GM12878 (cell line): ENCODE results near the gene CAMK2D. TPM values are rescaled to one million over a fixed set of nuclear protein-coding genes. Genes with fewer than 3 reads are reported as not detected.

Experiments
- ATAC-seq: fragments of 200-7000 bp; cut with Tn5 transposase; 3 replicates; pipeline ENCODE4 v1.9.1; 2020; ENCODE audit warnings: mild to moderate bottlenecking, moderate library complexity
- BruUV-seq: library from RNA; stranded (reverse); fragments of 400-500 nt; replicated peaks from 2 replicates; lab custom pipeline; 2021; lab: Mats Ljungman, UMichigan
- CTCF ChIA-PET: fragments of 300-600 bp; sonication (Branson Sonifier 250); formaldehyde crosslinking; extraction: SDS; loops from one replicate; lab custom pipeline; 2021; ENCODE audit warnings: inconsistent platforms; lab: Yijun Ruan, JAX
- POLR2A ChIA-PET: fragments of 350-600 bp; formaldehyde crosslinking; extraction: SDS; loops from one replicate; lab custom pipeline; 2021; ENCODE audit warnings: inconsistent platforms; lab: Charles Lee
- RAD21 ChIA-PET: fragments of 300-600 bp; sonication (Branson Sonifier 250); formaldehyde crosslinking; loops from one replicate; lab custom pipeline; 2023; ENCODE audit warnings: antibody characterized with exemption; ENCODE audit not compliant: unreplicated experiment; lab: Charles Lee
- SMC1A ChIA-PET: fragments of 300-600 bp; sonication (Branson Sonifier 250); formaldehyde crosslinking; loops from one replicate; lab custom pipeline; 2023; ENCODE audit not compliant: unreplicated experiment, uncharacterized antibody; lab: Charles Lee
- DNase-seq: peaks from one replicate; pipeline ENCODE4 v3.0.0-alpha.2; 2011; ENCODE audit warnings: low read depth, low spot score
- FAIRE-seq: peaks from 3 replicates; lab custom pipeline; 2011; peaks lifted over from hg19 to GRCh38; lab: Jason Lieb, UNC
- H2AFZ ChIP-seq: 2 replicates; pipeline ENCODE4 v1.6.0; 2011; ENCODE audit warnings: low read depth, low read length, control low read depth; ENCODE audit not compliant: control insufficient read depth
- H3K27ac ChIP-seq: 2 replicates; pipeline ENCODE4 v1.5.1; 2011; ENCODE audit warnings: control low read depth; ENCODE audit not compliant: control insufficient read depth, insufficient read depth
- H3K27me3 ChIP-seq, 2 experiments: replicated peaks in 1 of 2; 2 replicates each; pipeline versions ENCODE4 v1.6.0 to v1.6.1; 2011; ENCODE audit warnings: low read length in 1 of 2; ENCODE audit not compliant: control insufficient read depth in 2 of 2, insufficient read depth in 2 of 2
- H3K36me3 ChIP-seq, 2 experiments: 2 replicates each; pipeline ENCODE4 v1.5.1; 2011; ENCODE audit warnings: low read length in 1 of 2; ENCODE audit not compliant: control insufficient read depth in 2 of 2, insufficient read depth in 2 of 2
- H3K4me1 ChIP-seq: 2 replicates; pipeline ENCODE4 v1.6.1; 2011; ENCODE audit warnings: mild to moderate bottlenecking, low read length, moderate library complexity, mixed read lengths; ENCODE audit not compliant: control insufficient read depth, insufficient read depth
- H3K4me2 ChIP-seq: 2 replicates; pipeline ENCODE4 v1.6.0; 2011; ENCODE audit warnings: control low read depth; ENCODE audit not compliant: control insufficient read depth, insufficient read depth
- H3K4me3 ChIP-seq: fragments of 200-600 bp; sonication (generic); 2 replicates; pipeline ENCODE4 v1.5.1; 2016
- H3K79me2 ChIP-seq: 2 replicates; pipeline ENCODE4 v1.6.0; 2011; ENCODE audit warnings: low read length; ENCODE audit not compliant: control insufficient read depth, insufficient read depth
- H3K9ac ChIP-seq: 2 replicates; pipeline ENCODE4 v1.8.0; 2011; ENCODE audit warnings: low read length, control low read depth, mixed read lengths; ENCODE audit not compliant: control insufficient read depth, insufficient read depth
- H3K9me3 ChIP-seq: replicated peaks from 3 replicates; pipeline ENCODE4 v1.5.1; 2011; ENCODE audit warnings: mild to moderate bottlenecking, low read length; ENCODE audit not compliant: control insufficient read depth, insufficient read depth
- H4K20me1 ChIP-seq: 2 replicates; pipeline ENCODE4 v1.6.0; 2011; ENCODE audit not compliant: control insufficient read depth, insufficient read depth
- CBX5 ChIP-seq: sonication (generic); IDR thresholded peaks from 2 replicates; pipeline ENCODE4 v1.6.1; 2016; ENCODE audit warnings: low read depth, moderate library complexity, mild to moderate bottlenecking, inconsistent platforms
- CREM ChIP-seq: IDR thresholded peaks from 2 replicates; pipeline ENCODE4 v1.6.1; 2014; ENCODE audit warnings: antibody characterized with exemption, low read depth
- EED ChIP-seq: sonication (generic); IDR thresholded peaks from 2 replicates; pipeline ENCODE4 v1.6.1; 2016; ENCODE audit warnings: antibody characterized with exemption, low read depth
- FOS ChIP-seq: IDR thresholded peaks from 3 replicates; pipeline ENCODE4 v1.6.1; 2011; ENCODE audit warnings: borderline replicate concordance; ENCODE audit not compliant: insufficient read length; ENCODE audit errors: extremely low read depth
- GABPA ChIP-seq: IDR thresholded peaks from 2 replicates; pipeline ENCODE4 v1.6.1; 2014; ENCODE audit warnings: antibody characterized with exemption, low read depth, mild to moderate bottlenecking, inconsistent platforms
- HDAC2 ChIP-seq: fragments of 200-600 bp; sonication (generic); IDR thresholded peaks from 2 replicates; pipeline ENCODE4 v1.6.1; 2017
- NFIC ChIP-seq: IDR thresholded peaks from 2 replicates; pipeline ENCODE4 v1.6.1; 2012; ENCODE audit warnings: low read depth, mild to moderate bottlenecking, inconsistent platforms, low read length, moderate library complexity
- NR2F1 ChIP-seq: fragments of 450-650 bp; conservative IDR thresholded peaks from 2 replicates; pipeline ENCODE4 v1.6.1; 2017; ENCODE audit warnings: mild to moderate bottlenecking
- POLR2AphosphoS2 ChIP-seq: IDR thresholded peaks from 2 replicates; pipeline ENCODE4 v1.6.1; 2011; ENCODE audit warnings: low read depth, mild to moderate bottlenecking, low read length, improper control_type of control experiment, moderate library complexity
- POU2F2 ChIP-seq: IDR thresholded peaks from 3 replicates; pipeline ENCODE4 v1.6.1; 2011; ENCODE audit warnings: low read depth, mild to moderate bottlenecking, low read length, borderline replicate concordance
- TCF3 ChIP-seq: IDR thresholded peaks from 2 replicates; pipeline ENCODE4 v1.6.1; 2012; ENCODE audit warnings: low read depth, mild to moderate bottlenecking, low read length, borderline replicate concordance; ENCODE audit not compliant: insufficient read depth
- WGBS: methylation state at CpG from one replicate; pipeline ENCODE4 v1.1.6; 2016; ENCODE audit warnings: low lambda C conversion rate; ENCODE audit not compliant: insufficient replicate concordance, insufficient coverage; ENCODE audit errors: missing lambda C conversion rate; 5-methylcytosine and 5-hydroxymethylcytosine counted together
- in situ Hi-C: fragments of 300-500 bp; cut with MboI; formaldehyde crosslinking; loops from 9 replicates; pipeline ENCODE4 v1.14.3; 2018; ENCODE audit warnings: mixed read lengths
- intact Hi-C: fragments of 100-400 bp; cut with micrococcal nuclease; formaldehyde crosslinking; loops from one replicate; pipeline ENCODE4 v1.14.2; 2022; ENCODE audit not compliant: unreplicated experiment
- polyA plus RNA-seq, 11 experiments: library from polyadenylated mRNA; depleted of rRNA in 4 of 11; unstranded in 6 of 11; stranded (reverse) in 5 of 11; fragments of >200 nt; fragmentation: Nextera tagmentation in 4 of 11; fragmentation: Illumina TruSeq in 1 of 11; extraction: Ambion mirVana in 4 of 11; extraction: Trizol in 1 of 11; gene quantifications; 1 replicate in 1 of 11; 2 replicates in 10 of 11; pipeline versions ENCODE4 v1.2.1 to v1.2.3, GENCODE V29; 2011 to 2016; ENCODE audit warnings: inconsistent platforms in 2 of 11, missing spikeins in 2 of 11, low read depth in 1 of 11
- total RNA-seq, 4 experiments: library from RNA; depleted of rRNA in 3 of 4; stranded (reverse); fragments of >200 nt in 3 of 4; fragmentation: Illumina TruSeq in 1 of 4; extraction: Trizol in 1 of 4; gene quantifications; 2 replicates each; pipeline versions ENCODE4 v1.2.1 to v1.2.3, GENCODE V29; 2013 to 2021
- TF ChIP-seq, protein P1 (sequence below): fragments of 150-350 bp; IDR thresholded peaks from 2 replicates; pipeline ENCODE4 v1.6.1; 2016; ENCODE audit warnings: low read depth, low read length
- TF ChIP-seq, protein P2 (sequence below), 3 experiments: IDR thresholded peaks in 2 of 3; conservative IDR thresholded peaks in 1 of 3; 2 replicates each; pipeline ENCODE4 v1.5.1; 2011; ENCODE audit warnings: low read depth in 3 of 3, low read length in 3 of 3, mild to moderate bottlenecking in 3 of 3, control low read depth in 2 of 3, moderate library complexity in 2 of 3, inconsistent platforms in 1 of 3, mixed read lengths in 1 of 3; ENCODE audit not compliant: control insufficient read depth in 2 of 3, insufficient read depth in 1 of 3; ENCODE audit errors: extremely low read depth in 1 of 3

The CAMK2D gene
- total and polyA plus RNA-seq, 10 of the 15 experiments (the other 5 are each of a cell fraction or from before 2014, with no cell fraction given), result 6.9 to 88.5 (median 12.9) TPM

DNA sequence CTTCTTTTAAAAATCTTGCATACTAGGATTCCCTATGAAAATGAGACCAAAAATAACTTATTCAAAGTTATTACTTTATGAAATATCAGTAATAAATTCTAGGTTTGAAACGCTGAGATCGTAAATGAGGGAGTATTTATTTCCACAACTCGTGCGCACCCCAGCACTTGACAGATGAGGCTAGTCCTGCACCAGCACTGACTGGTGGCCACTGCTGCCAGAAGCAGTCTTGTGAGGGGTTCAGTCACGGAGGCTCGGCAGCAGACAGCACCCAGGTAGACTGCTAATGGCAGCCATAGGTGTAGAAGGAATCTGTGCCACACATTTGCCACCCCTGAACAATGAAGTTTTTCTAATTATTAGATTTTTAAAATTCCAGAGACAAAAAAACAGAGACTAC, 248.7 kb downstream of the CAMK2D start:
- POLR2A ChIA-PET, result no interaction called here
- no TSS peak for BruUV-seq
- SMC1A ChIA-PET, result no interaction called here
- H3K4me2 ChIP-seq, result no peak overlapping the region
- H3K36me3 ChIP-seq, result peaks cover 2 to 18% of the 10 kb centered on the region in 2 experiments
- no peak for DNase-seq
- no peak overlapping the region for H3K4me3 ChIP-seq
- no peaks in the 10 kb centered on the region for H3K4me1 ChIP-seq
- no peaks in the 10 kb centered on the region for H3K27me3 ChIP-seq
- no peak overlapping the region for H3K27ac ChIP-seq
- no peak for FAIRE-seq
- CTCF ChIA-PET, result no interaction called here
- H4K20me1 ChIP-seq, result no peaks in the 10 kb centered on the region
- no peak overlapping the region for H3K9ac ChIP-seq
- H3K79me2 ChIP-seq, result no peaks in the 10 kb centered on the region
- TF ChIP-seq TCF3, result no peak
- no peak overlapping the region for H2AFZ ChIP-seq
- ATAC-seq, result no peak
- in situ Hi-C loops (no loop called here), intact Hi-C loops (no loop called here)
- H3K9me3 ChIP-seq, result no peaks in the 10 kb centered on the region
- RAD21 ChIA-PET, result no interaction called here
- 99% methylated on average over 6 of the region's 6 CpGs for WGBS

DNA sequence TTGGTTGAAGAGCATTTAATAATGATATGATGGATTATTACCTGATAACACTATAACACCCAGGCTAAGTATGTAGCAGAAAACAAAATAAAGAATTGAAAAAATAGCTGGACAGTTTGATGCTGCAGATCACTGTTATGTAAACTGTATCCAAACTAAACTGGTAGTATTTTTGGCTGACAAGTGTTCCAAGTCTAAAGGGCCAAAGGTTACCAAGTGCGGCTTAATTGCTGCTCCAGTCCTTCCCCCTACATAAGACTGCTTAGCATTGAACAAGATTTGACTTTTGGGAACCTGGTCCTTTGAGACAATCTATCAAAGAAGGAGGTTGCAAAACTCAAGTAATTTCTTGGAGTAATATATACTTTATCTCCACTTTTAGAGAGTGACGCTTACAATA, 249.6 kb downstream of the CAMK2D start:
- in situ Hi-C loops, result no loop called here
- H3K79me2 ChIP-seq, result no peaks in the 10 kb centered on the region
- H3K9me3 ChIP-seq, result no peaks in the 10 kb centered on the region
- FAIRE-seq, result no peak
- no TSS peak for BruUV-seq
- intact Hi-C loops, result no loop called here
- DNase-seq, result no peak
- SMC1A ChIA-PET, result interaction anchor here (0.6 kb wide), 1 partner anchor 45 kb away, joined by 4 read pairs; no protein-coding TSS in a partner anchor
- no peak overlapping the region for H3K4me2 ChIP-seq
- no peak for TF ChIP-seq FOS
- TF ChIP-seq, protein P1, sequence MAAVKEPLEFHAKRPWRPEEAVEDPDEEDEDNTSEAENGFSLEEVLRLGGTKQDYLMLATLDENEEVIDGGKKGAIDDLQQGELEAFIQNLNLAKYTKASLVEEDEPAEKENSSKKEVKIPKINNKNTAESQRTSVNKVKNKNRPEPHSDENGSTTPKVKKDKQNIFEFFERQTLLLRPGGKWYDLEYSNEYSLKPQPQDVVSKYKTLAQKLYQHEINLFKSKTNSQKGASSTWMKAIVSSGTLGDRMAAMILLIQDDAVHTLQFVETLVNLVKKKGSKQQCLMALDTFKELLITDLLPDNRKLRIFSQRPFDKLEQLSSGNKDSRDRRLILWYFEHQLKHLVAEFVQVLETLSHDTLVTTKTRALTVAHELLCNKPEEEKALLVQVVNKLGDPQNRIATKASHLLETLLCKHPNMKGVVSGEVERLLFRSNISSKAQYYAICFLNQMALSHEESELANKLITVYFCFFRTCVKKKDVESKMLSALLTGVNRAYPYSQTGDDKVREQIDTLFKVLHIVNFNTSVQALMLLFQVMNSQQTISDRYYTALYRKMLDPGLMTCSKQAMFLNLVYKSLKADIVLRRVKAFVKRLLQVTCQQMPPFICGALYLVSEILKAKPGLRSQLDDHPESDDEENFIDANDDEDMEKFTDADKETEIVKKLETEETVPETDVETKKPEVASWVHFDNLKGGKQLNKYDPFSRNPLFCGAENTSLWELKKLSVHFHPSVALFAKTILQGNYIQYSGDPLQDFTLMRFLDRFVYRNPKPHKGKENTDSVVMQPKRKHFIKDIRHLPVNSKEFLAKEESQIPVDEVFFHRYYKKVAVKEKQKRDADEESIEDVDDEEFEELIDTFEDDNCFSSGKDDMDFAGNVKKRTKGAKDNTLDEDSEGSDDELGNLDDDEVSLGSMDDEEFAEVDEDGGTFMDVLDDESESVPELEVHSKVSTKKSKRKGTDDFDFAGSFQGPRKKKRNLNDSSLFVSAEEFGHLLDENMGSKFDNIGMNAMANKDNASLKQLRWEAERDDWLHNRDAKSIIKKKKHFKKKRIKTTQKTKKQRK, result no peak
- TF ChIP-seq EED, result no peak
- no peak for TF ChIP-seq CREM
- TF ChIP-seq NFIC, result no peak
- no peak for TF ChIP-seq POU2F2
- TF ChIP-seq POLR2AphosphoS2, result no peak
- no peak for TF ChIP-seq NR2F1
- TF ChIP-seq HDAC2, result no peak
- no peak for TF ChIP-seq GABPA
- TF ChIP-seq CBX5, result no peak
- TF ChIP-seq, protein P2, sequence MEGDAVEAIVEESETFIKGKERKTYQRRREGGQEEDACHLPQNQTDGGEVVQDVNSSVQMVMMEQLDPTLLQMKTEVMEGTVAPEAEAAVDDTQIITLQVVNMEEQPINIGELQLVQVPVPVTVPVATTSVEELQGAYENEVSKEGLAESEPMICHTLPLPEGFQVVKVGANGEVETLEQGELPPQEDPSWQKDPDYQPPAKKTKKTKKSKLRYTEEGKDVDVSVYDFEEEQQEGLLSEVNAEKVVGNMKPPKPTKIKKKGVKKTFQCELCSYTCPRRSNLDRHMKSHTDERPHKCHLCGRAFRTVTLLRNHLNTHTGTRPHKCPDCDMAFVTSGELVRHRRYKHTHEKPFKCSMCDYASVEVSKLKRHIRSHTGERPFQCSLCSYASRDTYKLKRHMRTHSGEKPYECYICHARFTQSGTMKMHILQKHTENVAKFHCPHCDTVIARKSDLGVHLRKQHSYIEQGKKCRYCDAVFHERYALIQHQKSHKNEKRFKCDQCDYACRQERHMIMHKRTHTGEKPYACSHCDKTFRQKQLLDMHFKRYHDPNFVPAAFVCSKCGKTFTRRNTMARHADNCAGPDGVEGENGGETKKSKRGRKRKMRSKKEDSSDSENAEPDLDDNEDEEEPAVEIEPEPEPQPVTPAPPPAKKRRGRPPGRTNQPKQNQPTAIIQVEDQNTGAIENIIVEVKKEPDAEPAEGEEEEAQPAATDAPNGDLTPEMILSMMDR (IDR thresholded peaks at IDR 0.05 in 2 of 3, conservative IDR thresholded peaks at IDR 0.05 in 1 of 3; ENCODE audit: control insufficient read depth in 2 of 3, extremely low read depth in 1 of 3, insufficient read depth in 1 of 3, low read depth in 3 of 3, low read length in 3 of 3), result no peak
- H4K20me1 ChIP-seq, result no peaks in the 10 kb centered on the region
- H2AFZ ChIP-seq, result no peak overlapping the region
- 98% methylated on average over 2 of the region's 2 CpGs for WGBS
- no peaks in the 10 kb centered on the region for H3K27me3 ChIP-seq
- H3K27ac ChIP-seq, result no peak overlapping the region
- H3K9ac ChIP-seq, result no peak overlapping the region
- POLR2A ChIA-PET, result no interaction called here
- ATAC-seq, result no peak
- CTCF ChIA-PET, result no interaction called here
- no peaks in the 10 kb centered on the region for H3K4me1 ChIP-seq
- H3K36me3 ChIP-seq, result peaks cover 2 to 18% of the 10 kb centered on the region in 2 experiments
- H3K4me3 ChIP-seq, result no peak overlapping the region
- RAD21 ChIA-PET, result no interaction called here
